ENCODE data around the gene EDEM2.
"Not testable (repeated sequence)": the region's sequence is repeated elsewhere in the genome, so short reads cannot be mapped to it uniquely, and the experiment has no call there.

EDEM2 gene

GRCh38 chr20:35080348-35080642 lies 66.8 kb downstream of the EDEM2 start:
- DNase-seq: not testable (repeated sequence)

- no peak for DNase-seq
Measured at GRCh38 chr20:35079472-35080347, 67.4 kb downstream of the EDEM2 start.

- no peak for DNase-seq
Measured at GRCh38 chr20:35077872-35078271, 69.3 kb downstream of the EDEM2 start.

- no peak for DNase-seq
Measured at GRCh38 chr20:35077341-35077740, 69.8 kb downstream of the EDEM2 start.

GRCh38 chr20:35071436-35072153 lies 75.5 kb downstream of the EDEM2 start:
- not testable (repeated sequence) for DNase-seq

GRCh38 chr20:35066194-35066593 lies 80.9 kb downstream of the EDEM2 start:
- DNase-seq: no peak
